NT2/D1 (cell line): Measurements from ENCODE around the gene FNDC3B.

Experiments
- SUZ12 ChIP-seq: IDR thresholded peaks from 2 replicates; pipeline ENCODE4 v1.6.1; 2011; ENCODE audit not compliant: insufficient read length, insufficient read depth; ENCODE audit errors: extremely low read depth
- YY1 ChIP-seq: IDR thresholded peaks from 2 replicates; pipeline ENCODE4 v1.6.1; 2011; ENCODE audit not compliant: insufficient read length, insufficient read depth
- ZNF274 ChIP-seq: IDR thresholded peaks from 2 replicates; pipeline ENCODE4 v1.6.1; 2011; ENCODE audit warnings: mild to moderate bottlenecking, low read depth, low read length

- TF ChIP-seq YY1 (no peak), SUZ12 (no peak), ZNF274 (no peak)
These were observed 46.1 kb downstream of the FNDC3B start for GRCh38 chr3:172085557-172085895.
